Left hindlimb (tissue), 1 donor: ENCODE results near the gene NOTCH2.

ENCODE experiments used
- DNase-seq: peaks from one replicate; pipeline ENCODE4 v3.0.0-alpha.2; 2018

Gene NOTCH2

DNA sequence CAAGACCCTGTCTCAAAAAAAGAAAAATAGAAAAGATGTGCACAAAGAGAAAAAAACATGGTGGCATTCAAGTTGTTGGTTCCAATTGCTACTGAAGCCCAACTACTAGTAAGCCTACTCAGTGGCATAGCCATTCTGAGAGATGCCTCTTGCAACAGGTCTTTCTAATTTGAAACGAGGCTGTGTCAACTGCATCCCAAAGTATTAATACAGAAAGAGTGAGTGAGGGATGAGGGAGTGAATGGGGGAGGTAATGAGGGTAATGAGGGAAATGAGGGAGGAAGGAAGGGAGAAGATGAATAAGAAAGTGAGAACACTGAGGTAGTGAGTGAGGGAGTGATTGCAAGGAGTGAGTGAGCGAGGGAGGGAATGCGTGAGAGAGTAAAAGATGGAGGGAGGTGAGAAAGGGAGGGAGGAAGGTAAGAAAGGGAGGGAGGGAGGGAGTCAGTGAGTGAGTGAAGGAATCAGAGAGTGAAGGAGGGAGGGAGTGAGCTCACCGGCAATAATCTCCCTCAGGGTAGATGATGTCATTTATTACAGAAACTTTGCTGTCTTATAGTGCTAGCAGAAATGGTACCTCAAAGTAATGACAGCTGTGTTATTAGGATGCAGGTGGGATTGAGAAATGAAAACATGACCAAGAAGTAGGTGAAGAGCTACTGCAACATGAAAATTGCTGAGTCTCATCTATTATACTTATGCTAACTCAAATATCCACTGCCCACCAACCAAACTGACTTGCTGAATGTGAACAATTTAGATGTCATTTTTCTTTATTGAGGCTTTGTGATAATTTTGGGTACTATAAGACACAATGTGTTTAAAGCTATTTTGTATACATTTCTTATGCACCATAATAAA is 97.5 kb downstream of the NOTCH2 start:
- DNase-seq: no peak

DNA sequence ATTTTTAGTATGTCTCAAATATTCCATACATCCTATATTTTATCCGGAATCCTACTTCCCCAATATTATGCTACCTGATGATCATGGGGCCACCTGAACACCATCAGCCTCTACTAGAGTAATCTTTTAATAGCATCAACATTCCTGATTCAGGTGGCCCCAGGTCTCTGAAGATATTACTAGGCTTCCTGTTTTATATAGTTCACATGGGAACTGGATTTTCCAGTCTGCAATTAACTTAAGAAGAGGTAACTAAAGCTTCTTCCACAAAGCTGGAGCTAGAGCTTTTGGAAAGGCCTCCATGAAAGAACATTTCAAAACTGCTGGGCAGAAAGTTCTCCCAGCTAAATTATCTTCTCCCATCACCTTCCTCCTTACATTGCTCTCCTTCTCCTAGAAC is 100.9 kb downstream of the NOTCH2 start:
- no peak for DNase-seq

DNA sequence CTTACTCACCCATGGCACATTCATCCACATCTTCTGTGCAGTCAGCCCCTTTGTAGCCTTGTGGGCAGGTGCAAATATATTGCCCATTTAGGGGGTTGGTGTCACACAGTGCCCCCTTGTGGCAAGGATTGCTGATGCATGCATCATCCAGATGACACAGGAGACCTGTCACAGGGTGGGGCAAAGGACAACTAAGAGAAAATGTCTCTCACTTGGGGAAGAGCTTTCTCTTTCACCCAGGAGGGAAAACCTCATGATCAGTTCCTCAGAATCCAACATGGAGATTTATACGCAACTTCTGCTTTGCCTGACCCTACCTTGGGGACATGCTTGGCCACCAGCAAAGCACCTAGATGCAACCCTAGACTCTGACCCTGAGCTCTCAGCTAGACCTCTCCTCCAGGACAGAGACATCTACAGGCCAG is 101.4 kb downstream of the NOTCH2 start:
- no peak for DNase-seq

DNA sequence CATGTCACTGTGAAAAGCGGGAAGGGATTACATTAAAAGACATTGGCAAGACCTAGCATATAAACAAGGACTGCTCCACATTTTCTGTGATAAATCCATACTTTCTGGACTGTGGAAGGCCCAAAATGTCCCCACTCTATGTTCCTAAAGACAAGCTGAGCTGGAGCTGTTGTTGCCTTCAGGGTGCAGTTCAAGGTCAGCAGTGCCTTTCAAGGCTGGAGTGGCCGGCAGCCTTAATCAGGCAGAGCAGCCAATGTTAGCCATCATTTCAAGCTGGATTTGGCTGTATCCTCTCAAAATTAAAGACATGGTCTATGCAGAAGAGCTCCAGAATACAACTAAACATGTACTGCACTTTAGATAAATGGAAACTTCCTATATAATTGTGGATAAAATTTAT is 102.8 kb downstream of the NOTCH2 start:
- DNase-seq: no peak

DNA sequence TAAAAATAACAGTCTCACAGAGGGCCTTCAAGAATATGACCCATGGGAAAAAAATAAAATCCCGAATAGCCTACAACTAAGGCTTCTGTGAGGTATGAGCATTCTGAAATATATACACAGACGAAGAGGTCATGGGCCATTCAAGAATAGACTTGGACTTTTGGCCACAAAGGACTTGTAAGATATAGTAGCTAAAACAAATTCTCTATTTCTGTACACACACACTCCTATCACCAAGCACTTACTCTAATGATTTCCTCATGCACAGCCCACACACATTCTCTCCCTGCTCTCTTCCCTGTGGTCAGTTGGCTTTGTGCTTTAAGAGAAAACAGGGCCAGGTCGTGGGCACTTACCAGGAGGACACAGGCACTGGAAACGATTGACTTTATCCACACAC is 103.4 kb downstream of the NOTCH2 start:
- no peak for DNase-seq

DNA sequence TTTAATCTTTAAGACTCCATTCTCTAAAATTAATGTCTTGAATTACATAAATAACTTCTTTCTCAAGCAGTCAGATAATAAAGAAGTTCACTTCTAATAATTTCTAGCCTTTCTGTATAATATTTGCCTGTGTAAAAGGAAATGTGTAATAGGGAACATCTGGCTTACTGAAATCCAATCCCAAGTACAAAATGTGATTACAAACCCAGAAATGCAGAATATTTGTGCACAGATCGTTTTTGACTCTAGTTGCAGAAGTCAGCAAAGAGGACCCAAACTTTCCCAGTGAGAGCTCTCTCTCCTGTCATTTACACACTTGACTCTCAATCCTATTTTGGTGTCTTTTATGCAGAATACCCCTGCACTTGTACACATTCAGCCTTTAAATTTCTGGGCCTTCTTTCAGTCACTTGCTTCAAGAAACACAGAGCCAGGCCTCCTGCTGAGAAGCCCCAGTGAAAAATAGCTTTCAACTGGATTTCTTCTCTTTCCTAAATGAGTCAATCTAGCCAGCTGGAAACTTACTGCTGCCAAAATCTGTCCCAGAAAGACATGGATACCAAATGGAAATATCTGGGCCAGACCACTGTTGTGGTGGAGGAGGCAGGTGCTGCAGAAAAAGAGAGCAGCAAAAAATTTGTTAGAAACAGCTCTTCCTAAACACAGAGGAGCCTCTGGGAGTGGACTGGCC is 104.6 kb downstream of the NOTCH2 start:
- peak; percentile 60 for DNase-seq

DNA sequence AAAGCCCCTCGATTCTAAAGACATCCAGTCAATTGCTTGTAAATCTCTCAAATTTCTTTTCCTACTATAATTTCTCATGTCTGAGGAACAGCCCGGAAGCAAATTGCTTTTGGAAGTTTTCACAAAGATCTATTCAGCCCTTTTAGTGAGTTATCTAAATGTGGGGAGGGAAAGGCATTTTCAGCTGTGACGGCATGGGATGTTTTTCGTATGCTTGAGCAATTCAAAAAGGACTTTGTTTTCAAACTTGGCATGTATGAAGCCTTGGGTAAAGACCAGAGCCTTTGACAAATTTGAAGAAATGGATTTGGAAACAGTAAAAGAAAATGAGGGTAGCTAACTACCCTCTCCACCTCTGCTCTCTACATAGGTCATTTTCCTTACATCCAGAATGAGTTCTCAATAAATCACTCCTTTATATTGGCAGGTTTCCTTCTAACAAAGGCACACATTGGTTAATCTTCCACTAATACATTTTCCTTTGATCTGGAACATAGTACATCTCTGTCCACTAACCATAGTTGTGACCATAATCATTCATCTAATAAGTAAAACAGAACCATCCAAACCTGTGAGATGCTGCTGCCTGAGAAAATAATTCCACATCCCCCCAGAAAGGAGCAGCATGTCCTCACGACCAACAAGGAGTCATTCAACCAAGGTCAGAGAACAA is 107.0 kb downstream of the NOTCH2 start:
- no peak for DNase-seq

DNA sequence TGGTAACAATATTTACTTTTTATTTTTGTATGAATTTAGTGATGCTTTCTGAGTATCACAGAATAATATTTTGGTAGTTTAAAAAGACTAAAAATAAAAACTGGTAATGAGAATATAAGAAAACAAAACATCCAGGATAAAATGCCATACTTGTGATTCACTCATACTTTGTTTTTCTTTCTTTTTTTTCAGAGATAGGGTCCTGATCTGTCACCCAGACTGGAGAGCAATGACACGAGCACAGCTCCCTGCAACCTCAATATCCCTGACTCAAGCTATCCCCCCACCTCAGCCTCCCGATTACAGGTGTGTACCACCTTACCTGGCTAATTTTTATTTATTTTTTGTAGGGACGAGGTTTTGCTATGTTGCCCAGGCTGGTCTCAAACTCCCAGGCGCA is 109.0 kb downstream of the NOTCH2 start:
- no peak for DNase-seq

DNA sequence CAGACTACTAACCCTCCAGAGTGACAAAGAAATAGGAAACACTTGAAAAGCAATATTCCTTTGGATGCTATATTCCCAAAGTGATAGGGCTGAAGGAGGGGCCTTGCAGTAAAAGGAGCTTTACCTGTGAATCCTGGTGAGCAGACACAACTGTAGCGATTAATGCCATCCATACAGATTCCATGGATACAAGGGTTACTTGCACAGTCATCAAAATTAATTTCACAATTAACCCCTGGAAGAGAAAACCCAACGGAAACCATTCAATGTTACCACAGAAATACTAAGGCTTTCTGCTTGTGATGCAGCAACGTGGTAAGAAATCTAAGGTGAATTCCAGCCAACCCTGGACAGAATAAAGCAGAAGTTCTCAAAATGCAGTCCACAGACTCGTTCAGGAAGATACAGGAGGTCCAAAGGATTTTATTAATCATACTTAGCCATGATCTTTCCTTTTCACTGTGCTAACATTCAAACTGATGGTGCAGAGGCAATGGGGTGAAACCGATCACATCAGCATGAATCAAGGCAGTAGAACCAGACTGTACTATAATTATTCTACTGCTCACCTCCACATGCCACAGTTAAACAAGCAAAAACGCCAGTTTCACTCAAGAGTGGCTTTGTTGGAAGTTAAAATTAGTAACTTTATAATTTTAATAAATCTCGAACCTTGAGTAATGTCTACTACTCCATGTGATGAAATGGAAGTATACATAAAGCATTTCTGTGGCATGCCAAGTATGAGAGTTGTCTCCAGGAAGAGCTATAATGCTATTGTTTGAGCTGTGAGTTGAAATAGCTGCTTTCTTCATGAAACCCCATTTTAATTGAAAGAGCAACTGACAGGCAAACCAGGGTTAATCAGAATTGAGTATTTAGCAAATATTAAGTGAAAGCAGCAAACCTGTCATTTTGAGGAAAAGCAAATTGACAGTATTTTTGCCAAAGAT is 109.9 kb downstream of the NOTCH2 start:
- DNase-seq: no peak

DNA sequence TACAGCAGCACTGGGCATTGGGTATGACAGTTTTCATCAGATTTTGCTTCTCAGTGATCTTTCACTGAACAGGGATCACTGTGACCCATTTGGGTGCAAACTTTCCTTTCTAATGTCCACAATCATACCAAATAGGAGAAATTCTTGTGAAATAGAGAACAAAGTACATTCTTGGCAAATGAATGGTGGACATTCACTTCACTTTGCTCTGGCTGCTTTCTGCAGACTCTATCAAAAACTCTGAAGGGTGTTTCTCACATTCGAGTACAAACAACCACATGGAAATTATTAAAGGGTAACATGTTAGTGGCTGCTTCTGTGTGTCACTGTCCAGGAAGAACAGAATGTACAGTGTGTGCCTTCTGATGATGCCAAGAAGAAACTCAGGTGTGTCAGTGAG is 111.2 kb downstream of the NOTCH2 start:
- no peak for DNase-seq

DNA sequence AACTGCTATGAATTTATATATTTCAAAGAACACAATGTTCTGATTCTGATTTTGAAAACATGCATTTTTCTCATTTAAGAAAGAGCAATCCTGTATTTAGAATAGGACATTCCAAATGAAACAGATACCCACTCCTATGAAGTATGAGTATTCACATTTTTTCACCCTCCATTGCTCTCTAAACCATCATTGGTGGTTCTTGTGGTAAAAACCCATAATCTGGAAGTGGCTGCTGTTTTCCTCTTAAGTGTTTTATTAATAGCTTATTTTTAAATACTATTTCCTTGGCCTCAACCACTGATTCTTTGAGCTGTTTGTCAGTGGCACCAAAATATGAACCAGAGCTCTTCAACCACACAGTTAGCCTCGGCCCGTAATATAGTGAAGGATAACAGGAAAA is 113.2 kb downstream of the NOTCH2 start:
- DNase-seq: no peak

DNA sequence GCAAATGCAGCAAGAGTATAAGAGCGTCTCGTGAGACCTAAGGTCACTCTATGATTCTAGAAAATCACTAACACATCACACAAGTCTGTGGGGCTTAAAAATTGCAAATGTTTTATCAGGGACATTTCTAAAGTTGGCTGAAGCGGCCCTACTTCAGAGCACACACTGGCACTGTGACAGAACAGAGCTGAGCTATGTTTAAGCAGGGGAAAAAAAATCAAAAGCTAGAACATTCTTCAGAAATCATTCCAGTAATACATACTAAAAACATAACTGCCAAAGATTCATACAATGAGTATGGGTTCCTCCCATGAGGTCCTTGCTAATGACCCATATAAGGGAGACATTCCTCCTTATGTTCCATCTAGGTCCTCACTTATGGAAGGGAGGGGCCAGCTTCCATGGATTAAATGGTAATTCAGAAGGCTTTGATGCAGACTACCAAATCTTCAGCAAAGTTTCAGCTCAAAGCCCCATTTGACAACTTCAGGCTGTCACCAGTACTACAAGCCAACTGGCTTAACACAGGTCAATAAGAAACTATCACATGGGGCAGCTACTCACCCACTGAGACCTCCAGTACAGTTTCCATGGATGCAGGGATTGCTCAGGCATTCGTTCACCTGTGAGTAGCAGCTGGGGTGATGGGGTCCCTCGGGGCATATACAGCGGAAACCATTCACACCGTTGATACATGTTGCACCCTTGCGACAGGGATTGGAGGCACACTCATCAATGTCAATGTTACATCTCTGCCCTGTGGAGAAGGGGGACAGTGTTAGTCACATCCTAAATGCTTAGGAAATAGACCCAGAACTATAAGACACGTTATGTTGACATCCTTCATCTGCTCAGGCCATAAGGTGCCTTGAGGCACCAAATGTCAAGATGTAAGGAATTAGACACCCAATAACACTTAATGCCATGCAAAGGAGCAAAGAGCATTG is 114.7 kb downstream of the NOTCH2 start:
- no peak for DNase-seq

DNA sequence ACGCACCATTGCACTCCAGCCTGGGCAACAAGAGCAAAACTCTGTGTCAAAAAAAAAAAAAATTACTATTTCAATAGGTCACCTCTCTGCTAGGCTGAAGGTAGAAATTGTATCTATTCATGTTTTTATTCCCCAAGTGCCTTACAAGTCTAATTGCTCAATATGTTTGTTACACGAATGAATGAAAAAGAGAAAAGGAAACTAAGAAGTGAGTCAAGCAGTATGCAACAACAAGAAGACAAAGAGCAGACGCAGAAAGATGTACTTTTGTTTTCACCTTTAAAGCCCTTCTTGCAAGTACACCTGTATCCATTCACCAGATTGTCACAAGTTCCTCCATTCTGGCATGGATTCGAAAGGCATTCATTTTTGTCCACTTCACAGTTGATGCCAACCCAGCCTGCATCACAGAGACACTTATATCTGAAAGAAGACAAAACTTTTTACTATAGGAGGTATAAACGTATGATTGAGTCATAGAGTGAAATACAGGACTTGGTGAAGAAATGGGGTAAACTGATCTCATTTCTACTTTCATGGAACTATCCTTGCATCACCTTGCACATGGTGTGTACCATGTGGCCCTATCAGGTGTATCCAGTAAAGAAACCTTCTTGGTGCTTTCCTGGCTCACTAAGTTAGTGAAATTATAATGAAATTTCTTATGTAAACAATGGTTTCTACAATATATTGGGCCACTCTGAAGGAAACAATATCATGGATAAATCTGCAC is 116.0 kb downstream of the NOTCH2 start:
- DNase-seq: no peak

DNA sequence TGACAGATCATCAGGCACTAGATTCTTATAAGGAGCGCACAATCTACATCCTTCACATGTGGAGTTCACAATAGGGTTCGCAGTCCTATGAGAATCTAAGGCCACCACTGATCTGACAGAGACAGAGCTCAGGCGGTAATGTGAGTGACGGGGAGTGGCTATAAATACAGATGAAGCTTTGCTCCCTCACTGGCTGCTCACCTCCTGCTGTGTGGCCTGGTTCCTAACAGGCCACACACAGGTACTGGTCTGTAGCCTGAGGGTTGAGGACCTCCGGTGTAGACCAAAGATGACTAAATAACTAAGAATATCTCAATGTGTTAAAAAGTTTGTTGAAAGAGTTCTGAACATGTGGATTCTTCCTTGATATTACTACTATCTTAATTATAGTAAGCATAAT is 117.0 kb downstream of the NOTCH2 start:
- DNase-seq: no peak

DNA sequence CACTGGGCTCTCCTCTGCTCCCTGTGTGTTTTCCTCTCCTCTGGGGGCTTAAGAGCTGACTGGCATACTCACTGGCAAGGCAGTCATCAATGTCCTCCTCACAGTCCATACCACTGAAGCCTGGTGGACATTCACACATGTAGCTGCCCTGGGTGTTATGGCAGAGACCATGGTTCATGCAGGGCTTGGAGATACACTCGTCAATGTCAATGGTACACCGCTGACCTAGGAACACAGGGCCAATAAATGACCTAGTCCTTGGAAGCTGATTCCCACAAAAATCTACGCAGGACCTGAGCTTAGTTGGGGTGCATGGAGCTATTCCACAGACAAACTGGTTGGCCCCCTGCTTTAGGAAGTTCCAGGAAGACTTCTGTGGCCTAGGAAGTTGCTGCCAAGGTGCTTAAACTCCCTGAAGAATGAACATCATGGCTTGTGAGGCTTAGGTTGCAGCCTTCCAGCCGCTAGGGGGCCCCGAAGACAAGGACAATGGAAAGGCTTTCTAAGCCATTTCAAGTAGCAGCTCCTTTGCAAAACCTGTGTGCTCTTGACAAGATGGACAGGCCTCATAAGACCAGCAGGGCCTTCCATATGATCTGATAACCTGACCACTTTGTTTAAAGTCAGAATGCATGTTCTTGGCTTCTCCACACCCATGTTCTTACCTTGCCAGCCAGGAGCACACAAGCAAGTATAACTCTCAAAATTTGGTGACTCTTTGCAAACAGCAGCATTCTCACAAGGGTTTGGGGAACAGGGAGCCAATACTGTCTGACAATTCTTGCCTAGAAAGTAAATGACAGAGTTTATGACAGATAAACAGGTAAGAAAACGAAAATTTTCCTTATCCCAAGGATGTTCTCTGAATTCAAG is 120.9 kb downstream of the NOTCH2 start:
- peak; percentile 78 for DNase-seq

DNA sequence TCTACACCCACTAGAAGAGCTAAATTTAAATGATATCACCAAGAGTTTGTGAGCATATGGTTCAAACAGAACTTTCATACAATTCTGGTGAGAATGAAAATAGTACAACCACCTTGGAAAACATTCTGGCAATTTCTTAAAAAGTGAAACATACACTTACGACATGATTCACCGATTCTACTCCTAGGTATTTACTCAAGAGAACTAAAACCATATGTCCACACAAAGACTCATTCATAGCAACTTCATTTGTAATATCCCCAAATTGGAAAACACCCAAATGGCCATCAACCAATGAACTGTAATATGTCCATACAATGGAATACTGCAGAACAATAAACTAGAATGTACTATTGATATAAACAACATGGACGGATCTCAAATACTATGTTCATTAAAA is 122.0 kb downstream of the NOTCH2 start:
- DNase-seq: no peak

DNA sequence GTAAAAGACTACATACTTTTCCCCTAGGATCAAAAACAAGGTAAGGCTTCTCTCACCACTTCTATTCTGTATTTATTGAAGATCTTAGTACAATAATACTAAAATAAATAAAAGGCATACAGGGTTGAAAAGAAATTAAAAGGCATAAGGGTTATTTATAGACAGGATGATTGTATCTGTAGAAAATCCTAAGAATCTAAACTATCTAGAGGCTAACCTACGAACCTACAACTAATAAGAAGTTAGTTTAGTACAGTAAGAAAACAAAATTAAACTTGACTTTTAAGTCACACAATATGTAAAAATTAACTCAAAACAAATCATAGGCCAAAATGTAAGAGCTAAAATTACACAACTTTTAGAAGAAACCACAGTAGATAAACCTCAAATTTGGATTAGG is 122.7 kb downstream of the NOTCH2 start:
- no peak for DNase-seq

DNA sequence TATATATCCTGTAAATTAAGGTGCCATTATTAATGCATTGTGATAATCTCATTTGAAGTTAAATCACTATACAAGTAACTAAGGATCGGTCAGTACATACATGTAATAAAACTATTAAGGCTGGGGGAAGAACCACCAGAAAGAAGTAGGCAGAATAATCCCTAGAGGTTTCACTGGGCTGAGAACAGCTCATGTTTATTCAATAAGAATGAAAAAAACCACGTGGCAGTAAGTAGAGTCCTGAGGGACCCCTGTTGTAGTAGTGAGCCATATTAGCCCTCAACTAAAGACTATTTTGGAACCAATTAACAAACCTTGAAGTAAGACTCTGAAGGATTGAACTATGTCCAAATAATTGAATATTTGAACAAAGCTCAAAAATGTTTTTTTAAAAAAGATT is 126.2 kb downstream of the NOTCH2 start:
- no peak for DNase-seq

DNA sequence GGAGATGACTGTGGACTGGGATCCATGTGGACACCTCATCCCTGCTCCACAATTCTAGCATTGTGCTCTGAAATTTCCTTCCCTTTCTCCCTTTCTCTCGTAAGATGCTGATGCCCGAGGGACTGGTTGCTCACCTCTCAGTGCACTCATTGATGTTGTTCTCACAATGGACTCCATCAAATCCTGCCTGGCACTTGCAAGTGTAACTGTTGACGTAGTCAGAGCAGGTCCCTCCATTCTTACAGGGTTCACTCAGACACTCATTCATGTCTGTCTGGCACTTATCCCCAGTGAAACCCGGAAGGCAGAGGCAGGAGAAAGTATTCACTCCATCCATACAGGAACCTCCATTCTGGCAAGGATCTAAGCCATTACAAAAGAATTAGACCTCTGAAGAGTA is 128.1 kb downstream of the NOTCH2 start:
- DNase-seq: no peak

DNA sequence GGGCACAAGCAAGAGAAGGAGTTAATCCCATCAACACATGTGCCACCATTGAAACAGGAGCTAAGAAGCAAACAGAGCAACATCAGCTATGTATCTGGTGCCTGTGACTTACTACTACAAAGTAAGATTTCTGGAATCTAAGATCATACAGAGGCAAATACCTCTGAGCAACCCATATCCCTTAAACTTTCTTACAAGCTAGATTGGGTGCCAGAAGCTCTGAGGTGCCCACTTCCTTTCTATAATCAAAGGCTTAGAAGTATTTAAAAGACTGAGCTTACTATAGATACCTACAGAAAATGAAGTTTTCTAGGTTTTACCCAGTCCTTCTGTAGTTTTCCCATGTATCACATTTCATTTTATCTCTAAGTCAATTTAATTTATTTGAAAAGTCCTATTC is 128.8 kb downstream of the NOTCH2 start:
- no peak for DNase-seq
